22Rv1 (cell line): ENCODE data around the gene LATS2.

Experiments
- ZFX ChIP-seq: fragments of 450-650 bp; IDR thresholded peaks from 2 replicates; pipeline ENCODE4 v1.6.1; 2017; ENCODE audit warnings: antibody characterized with exemption, borderline replicate concordance
- TF ChIP-seq, protein P1 (sequence below): fragments of 450-650 bp; IDR thresholded peaks from 2 replicates; pipeline ENCODE4 v1.5.1; 2017; ENCODE audit warnings: mild to moderate bottlenecking

- TF ChIP-seq, protein P1, sequence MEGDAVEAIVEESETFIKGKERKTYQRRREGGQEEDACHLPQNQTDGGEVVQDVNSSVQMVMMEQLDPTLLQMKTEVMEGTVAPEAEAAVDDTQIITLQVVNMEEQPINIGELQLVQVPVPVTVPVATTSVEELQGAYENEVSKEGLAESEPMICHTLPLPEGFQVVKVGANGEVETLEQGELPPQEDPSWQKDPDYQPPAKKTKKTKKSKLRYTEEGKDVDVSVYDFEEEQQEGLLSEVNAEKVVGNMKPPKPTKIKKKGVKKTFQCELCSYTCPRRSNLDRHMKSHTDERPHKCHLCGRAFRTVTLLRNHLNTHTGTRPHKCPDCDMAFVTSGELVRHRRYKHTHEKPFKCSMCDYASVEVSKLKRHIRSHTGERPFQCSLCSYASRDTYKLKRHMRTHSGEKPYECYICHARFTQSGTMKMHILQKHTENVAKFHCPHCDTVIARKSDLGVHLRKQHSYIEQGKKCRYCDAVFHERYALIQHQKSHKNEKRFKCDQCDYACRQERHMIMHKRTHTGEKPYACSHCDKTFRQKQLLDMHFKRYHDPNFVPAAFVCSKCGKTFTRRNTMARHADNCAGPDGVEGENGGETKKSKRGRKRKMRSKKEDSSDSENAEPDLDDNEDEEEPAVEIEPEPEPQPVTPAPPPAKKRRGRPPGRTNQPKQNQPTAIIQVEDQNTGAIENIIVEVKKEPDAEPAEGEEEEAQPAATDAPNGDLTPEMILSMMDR, result no peak
- TF ChIP-seq ZFX, result no peak
Observed at GRCh38 chr13:21059641-21060337, 1.6 kb downstream of the LATS2 start.
